Ovary (tissue), 3 donors: ENCODE data around the gene PNPLA6.

Source experiments
- CTCF ChIP-seq, 3 donors: fragments of 450-650 bp in 2 of 3; fragments of 200-600 bp in 1 of 3; IDR thresholded peaks; one replicate each; pipeline versions ENCODE4 v1.5.1 to v1.8.0; 2016 to 2022; ENCODE audit warnings: antibody characterized with exemption in 3 of 3, mild to moderate bottlenecking in 1 of 3
- EP300 ChIP-seq: sonication (generic); formaldehyde crosslinking; IDR thresholded peaks from one replicate; pipeline ENCODE4 v1.6.1; 2017; ENCODE audit warnings: antibody characterized with exemption
- donor health status: DM: no; HTN: no; CAD: no.

- TF ChIP-seq EP300 (no peak), CTCF (IDR thresholded peaks at IDR 0.05) (no peak)
Measured at GRCh38 chr19:7506385-7507328, 28.9 kb upstream of the PNPLA6 start.
